NCI-H1436 treated with DMSO at 0.1 percent for 48 hours (cell line): ENCODE data around the gene INCA1.
A peak's percentile ranks its signal among the peaks of the same experiment; 100 is the strongest.

Experiments used
- DNase-seq: peaks from one replicate; lab custom pipeline; 2025; lab: John Stamatoyannopoulos, UW

The INCA1 gene

DNA sequence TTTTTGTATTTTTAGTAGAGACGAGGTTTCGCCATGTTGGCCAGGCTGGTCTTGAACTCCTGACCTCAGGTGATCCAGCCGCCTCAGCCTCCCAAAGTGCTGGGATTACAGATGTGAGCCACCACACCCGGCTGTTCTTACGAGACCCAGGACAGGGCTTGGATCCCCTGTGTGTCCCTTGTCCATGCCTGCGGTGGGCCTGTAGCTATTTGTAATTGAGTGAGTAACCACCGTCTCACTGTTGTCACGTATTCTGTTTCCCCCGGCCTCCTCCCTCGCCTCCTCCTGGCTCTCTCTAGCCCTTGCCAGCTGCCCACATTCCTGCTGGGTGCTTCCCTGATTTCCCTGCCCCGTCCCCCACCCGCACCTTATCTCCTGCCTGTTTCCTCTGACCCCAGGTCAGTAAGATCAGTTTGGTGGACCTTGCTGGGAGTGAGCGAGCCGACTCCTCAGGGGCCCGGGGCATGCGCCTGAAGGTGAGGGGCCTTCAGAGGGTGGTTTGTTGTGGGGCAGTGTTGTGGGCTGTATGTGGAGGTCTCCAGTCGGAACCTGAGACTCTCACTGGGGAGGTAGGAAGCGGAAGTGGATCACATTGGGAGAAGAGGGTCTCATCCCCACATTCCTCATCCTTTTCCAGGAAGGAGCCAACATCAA lies 6.0 kb upstream of the INCA1 start:
- no peak for DNase-seq

DNA sequence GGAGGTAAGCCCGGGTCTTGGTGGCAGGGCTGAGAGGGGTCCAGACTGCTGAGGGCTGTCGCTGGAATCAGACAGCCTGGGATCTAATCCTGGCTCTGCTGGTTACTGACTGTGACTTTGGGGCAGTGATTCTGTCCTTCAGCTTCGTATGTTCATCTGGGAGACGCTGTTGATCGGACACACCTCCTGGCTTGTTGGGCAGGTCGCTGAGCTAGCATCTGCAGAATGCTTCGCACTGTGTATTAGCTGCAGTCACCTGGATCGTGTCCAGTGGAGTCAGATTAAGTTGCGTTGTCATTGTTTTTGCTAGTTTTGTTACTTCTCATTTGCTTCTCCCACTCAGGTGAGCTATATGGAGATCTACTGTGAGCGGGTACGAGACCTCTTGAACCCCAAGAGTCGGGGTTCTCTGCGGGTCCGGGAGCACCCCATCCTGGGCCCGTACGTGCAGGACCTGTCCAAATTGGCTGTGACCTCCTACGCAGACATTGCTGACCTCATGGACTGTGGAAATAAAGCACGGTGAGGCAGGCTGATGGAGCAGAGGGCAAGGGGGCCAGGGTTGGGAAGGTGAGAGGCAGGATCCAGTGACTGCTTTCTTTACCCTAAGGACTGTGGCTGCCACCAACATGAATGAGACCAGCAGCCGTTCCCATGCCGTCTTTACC lies 4.9 kb upstream of the INCA1 start:
- no peak for DNase-seq

DNA sequence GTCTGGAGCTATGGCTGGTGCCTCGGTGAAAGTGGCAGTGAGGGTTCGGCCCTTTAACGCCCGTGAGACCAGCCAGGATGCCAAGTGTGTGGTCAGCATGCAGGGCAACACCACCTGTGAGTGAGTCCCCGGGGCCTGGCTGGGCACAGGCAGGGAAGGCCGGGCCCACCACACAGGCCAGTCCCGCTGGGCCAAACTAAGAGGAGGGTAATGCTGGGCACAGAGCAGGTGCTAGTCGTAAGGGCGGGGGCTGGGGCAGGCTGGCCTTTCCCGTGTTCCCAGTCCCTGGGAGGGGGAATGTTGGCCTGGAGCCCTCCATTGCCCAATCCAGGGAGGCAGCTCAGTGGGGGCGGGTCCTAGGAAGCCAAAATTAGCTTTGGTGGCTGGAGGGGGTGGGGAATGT lies 2.9 kb upstream of the INCA1 start:
- DNase-seq: no peak

GRCh38 chr17:4999430-5000093 lies 2.2 kb upstream of the INCA1 start:
- DNase-seq: no peak

DNA sequence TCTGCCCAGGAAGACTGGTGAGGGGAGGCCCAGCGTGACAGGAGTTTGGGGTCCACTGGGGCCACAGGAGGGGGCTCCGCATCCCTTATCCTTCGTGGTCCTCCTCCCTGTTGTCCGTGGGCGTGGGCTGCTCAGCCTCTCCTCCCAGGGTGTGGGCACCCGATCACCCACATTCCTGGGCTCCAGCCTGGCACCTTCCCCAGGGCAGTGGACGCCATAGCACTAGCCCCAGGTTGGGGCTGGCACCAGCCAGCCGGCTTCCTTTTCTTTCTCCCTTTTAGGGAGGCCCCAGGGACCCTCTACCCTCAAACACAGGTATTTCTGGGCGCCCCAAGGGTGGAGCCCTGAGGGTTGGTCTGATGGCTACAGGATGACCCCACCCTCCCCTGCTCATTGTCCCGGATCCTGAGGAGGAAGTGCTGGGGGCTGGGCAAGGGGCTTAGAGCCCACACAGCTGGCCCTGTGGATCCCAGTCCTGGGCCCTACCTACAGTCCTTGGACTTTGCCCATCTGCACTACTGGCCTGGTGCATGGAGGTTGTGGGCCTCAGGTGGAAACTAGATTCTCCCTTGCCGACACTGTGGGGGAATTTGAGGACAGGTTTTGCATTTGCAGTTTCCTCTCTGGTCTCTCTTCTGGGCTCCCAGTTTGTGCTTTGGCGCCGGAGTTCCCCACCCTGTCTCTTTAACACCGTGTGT lies 1.6 kb upstream of the INCA1 start:
- no peak for DNase-seq

GRCh38 chr17:4998027-4998731 lies 857 bp upstream of the INCA1 start:
- DNase-seq: no peak

DNA sequence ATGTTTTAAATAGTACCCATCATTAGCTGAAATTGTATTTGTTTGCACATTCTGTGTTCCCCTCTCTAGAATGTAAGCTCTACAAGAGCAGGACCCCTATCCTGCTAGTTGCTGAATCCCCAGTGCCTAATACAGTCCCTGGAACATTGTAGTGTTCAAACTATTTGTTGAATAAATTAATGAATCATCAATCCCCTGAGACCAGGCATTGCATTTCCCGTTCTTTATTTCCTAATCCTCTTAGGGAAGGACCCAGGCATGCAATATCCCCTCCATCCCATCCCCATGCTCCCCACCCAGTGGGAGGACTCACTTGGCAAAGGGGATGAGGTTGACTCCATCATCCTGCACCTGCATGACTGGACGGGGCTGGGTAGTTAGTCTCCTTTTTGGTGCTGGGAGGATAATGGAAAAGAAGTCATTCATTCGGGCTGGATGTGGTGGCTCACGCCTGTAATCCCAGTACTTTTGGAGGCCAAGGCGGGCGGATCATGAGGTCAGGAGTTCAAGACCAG lies 3.2 kb downstream of the INCA1 start:
- no peak for DNase-seq

DNA sequence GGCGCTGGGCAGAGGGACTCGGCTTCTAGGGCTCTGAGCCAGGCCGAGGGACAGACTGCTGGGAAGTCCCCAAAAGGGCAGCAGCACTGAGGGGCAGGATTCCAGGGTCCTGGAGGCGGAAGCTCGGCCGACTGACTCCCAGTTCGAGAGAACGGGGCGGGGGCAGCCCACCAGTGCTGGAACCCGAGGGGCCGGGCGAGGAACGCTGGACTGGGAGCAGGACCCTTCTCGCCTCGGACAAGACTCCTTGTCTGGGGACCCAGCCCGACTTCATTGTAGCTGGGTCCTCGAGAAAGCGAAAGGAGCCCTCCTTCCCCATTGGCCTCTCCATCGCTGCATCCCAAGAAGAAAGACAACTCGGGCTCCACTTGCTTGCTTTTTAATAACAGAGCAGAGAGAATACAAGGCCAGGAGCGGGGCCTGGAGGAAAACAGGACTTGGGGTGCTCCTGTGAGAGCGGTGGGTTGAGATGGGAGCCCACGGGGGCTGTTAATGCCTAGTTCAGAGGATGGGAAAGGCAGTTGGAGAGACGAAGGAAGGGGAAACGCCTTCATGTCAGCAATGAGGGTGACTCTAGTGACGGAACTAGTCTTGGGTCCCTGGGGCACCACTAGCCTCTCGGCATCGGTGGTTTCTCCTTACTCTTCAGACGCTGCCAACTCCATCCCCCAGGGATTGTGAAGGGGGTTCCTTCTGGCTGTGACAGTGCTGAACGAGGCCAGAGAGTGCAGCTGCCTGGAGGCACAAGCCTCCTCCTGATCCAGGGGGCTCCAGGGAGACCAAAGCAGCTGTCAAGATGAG lies 9.4 kb downstream of the INCA1 start:
- peak; percentile 26 for DNase-seq

- peak; percentile 33 for DNase-seq
Observed at GRCh38 chr17:4986951-4987766, 10.2 kb downstream of the INCA1 start, which contains the start of gene CAMTA2. CAMTA2 (minus strand) TSS chr17:4987675; CDS start chr17:4986222, 1,453 bp downstream.

DNA sequence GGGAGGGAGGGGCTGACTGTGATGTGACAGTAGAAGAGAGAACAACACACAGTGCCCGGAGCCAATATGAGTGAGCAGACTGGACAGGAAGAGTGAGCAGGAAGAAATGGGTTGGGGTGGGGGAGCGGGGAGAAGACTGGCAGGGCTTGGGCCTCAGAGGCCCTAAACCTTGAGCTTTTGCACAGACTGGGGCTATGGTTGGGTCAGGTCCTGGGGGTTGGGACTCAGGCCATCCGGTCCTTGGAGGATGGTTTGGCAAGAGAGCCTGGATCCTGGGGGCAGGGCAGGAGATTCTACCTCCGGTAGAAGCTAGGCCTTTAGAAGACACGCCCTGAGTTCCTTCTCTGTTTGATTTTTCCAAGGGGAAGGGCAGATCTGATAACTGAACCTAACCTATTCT lies 10.9 kb downstream of the INCA1 start:
- DNase-seq: no peak

DNA sequence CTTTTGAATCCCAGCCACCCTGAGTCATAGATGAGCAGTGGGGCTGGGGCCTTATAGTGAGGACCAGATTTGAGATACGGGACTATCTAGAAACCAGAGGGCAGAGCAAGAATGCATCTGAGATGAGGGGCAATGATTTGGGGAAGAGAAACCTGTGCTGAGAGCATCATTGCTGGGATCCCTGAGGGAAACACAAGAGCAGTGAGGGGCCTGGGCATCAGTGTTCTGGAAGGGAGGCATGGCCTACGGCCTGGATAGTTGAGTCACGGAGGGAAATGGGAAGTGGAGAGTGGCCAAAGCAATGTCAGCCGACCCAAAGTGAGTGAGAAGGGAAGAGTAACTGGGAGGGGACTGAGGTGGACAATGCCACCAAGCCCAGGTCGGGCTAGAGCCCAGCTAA lies 15.0 kb downstream of the INCA1 start:
- DNase-seq: no peak

- DNase-seq: no peak
Observed at GRCh38 chr17:4980644-4981216, 16.6 kb downstream of the INCA1 start.

- no peak for DNase-seq
Observed at GRCh38 chr17:4978726-4979125, 18.6 kb downstream of the INCA1 start.

DNA sequence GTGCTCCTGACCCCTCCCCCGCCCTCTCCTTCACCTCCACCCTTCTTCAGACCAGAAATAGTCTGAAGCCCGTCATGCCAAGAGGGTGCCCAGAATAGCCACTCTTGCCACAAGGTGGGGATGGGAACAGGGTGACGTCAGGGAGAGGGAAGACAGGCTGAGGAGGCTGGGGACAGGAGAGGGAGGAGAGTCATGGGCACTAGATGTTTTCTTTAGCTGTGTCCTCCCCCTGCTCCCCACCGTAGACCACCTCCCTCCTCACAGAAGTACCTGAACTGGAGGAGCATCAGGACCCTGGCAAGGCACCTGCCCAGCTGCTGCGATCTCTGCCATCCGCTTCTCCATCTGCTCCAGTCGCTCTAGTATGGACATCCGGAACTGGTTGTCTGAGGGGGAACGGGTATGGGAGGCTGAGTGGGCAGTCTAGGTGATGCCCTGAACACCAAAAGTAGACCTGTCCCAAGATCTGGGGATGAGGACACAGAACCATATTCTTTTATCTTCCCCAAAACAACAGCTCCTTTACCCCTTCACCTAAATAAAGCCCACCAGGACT lies 23.1 kb downstream of the INCA1 start:
- no peak for DNase-seq

DNA sequence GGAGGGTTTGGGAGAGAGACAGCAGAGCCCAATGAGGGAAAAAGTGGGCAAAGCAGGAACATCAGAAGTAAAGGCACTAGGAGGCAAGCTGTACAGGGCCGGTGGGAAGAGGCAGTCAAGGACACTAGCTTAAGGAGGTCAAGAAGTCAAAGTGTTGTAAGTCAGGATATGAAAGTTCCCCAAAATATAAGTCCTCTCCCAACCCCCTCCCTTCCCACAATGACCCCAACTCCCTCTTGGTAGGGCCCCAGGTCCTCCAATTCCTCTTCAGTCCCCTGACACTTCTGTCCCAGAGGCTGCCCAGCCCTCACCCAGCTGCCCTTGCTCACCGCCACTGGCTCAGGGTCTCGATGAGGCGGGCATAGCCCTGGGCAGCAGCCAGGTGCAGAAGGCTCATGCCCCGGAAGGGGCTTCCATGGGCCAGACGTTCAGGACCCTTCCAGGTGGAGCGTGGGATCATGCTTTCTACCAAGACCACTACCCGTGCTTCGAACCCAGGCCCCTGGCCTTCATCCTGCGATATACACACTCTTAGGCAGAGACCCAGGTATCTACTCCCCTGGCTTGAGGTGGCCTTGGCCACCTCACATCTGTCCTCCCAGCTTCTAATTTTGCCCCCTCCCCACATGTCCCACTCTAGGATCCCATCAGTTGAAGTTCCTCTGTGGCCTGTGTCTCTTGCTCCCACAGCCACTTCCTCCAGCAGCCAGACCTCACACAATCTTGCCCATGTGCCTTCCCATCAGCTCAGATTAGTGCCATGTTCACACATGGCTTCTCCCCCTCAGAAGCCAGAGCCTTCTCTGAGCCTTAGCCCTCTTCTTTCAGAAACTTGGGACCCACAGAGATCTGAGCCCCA lies 23.8 kb downstream of the INCA1 start:
- no peak for DNase-seq

DNA sequence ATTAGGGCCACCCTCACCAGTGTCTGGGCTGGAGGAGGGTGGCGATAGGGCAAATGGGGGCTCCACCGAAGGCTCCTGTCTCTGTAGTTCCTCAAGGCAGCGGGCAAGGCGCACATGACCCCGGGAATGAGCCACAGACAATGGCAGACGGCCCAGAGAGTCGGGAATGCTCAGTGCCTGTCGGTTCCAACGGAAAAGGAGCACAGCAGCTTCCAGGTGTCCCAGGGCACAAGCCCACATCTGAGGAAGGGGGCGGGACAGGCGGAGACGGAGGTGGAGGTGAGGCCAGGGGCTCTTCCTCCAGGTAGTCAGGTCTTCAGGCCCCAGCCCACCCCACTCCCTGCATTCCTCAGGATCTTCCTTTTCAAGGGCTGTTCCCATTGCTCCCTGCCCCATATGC lies 24.6 kb downstream of the INCA1 start:
- DNase-seq: no peak

DNA sequence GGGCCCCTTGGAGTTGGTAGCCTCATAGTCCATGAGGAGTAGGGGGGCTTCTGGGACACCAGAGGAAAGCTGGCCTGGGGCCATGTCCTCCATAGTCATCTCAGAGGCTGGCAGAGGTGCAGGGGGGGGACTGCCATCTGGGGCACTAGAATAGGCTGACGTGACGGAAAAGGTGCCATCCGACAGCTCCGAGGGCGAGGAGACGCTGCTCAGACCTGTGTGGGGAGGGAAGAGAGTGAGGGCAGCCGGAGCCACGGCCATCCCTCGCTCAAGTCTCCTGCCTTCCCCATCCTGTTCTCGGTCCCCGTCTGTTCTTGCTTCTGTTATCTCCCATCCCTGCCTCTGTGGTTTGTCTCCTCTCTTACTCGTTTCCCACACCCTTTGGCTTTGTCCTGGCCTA lies 25.0 kb downstream of the INCA1 start:
- DNase-seq: no peak

DNA sequence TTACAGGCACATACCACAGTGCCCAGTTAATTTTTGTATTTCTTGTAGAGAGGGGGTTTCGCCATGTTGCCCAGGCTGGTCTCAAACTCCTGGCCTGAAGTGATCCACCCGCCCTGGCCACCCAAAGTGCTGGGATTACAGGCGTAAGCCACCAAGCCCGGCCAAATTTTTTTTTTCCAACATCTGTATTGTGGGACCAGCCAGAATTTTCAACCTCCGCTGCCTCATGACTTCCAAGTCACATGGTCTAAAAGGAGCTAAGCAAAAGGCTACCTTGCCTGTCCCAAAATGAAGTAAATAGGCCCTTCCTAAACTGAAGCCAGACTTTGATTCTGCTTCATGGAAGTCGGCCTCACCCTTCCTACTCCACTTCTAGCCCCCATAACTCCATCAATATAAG lies 25.5 kb downstream of the INCA1 start:
- DNase-seq: no peak

- DNase-seq: no peak
Observed at GRCh38 chr17:4970273-4970672, 27.0 kb downstream of the INCA1 start.
